HCEC 1CT (cell line): ENCODE results near the gene AFAP1L2.

ENCODE experiments used
- DNase-seq: peaks from one replicate; pipeline ENCODE4 v3.0.0-alpha.2; 2017

The AFAP1L2 gene

DNA sequence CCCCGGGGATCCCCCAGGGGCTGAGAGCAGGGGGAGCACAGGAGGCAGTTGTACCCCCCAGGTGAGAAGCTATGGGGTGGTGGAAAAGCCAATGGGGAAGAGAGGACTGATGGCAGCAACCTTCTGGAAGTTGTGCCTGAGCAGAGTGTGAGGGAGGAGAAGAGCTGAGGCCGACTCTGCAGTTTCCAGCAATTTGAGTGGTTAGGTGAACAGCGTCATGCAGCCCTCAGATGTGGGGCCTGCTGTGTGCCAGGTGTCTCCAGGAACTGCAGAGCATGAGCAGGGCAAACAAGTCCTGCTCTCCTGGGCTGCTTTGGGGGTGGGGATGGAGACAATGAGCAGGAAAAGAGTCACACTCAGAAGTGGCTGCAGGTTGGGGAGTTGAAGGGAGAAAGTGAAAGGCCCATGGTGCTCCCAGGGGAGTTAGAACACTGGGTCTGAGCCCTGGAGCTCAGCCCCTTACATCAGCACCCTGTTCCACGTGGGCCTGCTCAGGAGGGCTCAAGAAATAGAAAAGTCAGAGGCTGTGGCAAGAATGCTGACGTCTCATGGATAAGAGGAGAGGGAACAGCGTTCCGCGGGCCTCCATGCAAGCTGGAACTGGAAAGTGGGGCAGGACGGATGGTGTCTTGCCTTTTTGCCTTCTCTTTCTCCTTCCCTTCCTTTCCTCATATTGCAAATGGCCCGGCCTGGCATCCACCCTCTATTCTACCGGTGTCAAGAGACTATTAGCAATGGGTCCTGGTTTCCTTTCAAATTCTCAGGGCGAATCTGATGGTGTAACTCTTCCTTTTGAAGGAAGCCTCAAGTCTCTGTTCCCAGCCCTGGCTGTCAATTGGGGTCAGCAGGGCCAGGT lies 4.0 kb upstream of the AFAP1L2 start:
- no peak for DNase-seq

DNA sequence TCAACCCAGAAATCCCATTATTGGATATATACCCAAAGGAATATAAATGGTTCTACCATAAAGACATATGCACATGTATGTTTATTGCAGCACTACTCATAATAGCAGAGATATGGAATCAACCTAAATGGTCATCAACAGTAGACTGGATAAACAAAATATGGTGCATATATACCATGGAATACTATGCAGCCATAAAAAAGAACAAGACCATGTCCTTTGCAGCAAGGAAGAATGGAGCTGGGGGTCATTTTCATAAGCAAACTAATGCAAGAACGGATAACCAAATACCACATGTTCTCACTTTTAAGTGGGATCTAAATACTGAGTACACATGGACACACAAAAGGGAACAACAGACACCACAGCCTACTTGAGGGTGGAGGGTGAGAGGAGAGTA lies 2.2 kb upstream of the AFAP1L2 start:
- DNase-seq: no peak

DNA sequence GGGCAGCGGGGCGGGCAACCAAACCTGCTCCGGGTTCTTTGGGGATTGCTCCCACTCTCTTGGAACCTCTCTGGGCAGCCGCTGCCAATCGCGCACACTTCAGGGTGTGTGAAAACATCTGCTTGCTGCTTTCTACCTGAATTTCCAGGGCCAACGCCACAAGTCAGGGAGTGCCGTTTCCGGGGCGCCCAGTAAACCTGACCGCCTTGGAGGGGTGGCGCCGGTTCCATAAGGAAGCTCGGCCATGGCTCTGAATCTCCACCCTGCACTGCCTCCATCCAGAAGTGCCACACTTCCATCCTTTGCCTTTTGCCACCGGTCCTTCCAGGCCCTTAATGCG lies 679 bp upstream of the AFAP1L2 start:
- DNase-seq: no peak

DNA sequence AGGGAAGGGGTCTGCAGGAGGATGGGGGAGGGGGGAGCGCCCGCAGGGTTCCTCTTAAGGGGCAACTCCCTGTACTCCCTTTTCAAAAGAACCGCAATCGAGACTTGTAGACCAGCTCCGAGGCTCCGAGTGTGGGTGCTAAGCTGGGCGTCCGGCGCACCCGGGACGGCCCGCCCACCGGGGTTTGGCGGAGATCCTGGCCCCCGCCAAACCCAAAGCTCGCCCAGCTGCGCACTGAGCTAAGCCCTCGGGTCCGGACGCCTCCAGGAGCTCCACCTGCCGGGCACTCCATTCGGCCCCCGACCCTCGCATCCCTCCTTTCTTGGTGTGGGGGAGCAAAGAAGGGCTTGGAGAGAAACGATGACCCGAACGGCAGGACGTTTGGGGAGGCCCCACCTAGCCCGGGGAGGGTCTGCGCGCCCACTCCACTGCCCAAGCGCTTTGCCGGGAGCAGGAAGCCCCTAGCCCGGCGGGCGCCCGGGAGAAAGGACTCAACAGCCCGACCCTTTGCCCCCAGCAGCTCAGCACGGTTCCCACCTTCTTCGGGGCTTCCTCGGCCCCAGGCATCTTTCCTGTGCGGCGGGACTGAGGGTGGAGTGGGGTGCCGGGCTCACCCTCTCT lies 651 bp downstream of the AFAP1L2 start:
- no peak for DNase-seq

DNA sequence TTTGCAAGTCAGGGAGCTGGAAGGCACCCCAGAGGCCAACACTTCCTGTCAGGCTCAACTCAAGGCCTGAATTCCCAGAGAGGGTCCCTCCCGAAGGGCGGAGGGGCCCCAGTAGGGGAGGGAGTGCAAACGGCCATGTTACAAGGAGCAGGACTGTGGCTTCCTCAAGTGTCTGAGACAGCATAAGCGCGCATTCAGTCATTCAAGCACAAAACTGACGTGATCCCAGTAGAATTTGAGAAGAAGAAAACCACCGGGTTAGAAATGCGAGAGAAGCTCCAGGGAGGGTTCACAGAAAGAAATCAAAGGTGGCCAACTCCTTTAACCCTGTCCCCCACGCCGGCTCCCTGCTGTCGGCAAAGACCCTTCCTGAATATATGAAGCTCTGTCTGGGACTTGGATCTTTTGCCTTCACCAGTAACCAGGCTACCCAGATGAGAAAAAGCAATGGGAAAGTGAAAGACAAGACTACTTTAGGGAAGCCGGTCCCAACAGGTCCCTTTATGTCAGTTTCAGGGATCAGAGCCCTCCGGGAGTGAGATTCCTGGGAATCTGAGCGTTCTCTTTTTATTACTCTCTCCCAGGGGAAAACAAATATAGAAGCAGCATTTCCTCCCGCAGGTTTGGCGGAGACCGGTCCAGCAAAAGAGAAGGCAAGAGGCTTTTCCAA lies 1.3 kb downstream of the AFAP1L2 start:
- no peak for DNase-seq

DNA sequence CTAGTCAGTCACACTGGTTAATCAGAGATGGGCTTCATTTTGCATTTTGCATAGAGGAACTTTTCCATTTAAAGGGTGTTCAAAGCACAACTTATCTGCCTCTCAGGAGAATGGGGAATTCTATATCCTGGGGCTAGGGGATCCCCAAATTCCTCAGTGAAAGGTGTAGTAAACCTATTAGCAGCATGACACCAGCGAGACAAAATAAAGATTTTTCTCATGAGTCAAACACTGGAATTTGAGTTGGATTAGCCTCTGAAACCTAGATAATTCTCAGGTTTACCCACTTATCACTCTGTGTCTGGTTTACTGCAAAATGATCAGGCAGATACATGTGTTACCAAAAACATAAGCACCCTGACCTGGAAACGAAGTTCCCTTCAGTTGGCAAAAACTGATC lies 2.1 kb downstream of the AFAP1L2 start:
- no peak for DNase-seq

DNA sequence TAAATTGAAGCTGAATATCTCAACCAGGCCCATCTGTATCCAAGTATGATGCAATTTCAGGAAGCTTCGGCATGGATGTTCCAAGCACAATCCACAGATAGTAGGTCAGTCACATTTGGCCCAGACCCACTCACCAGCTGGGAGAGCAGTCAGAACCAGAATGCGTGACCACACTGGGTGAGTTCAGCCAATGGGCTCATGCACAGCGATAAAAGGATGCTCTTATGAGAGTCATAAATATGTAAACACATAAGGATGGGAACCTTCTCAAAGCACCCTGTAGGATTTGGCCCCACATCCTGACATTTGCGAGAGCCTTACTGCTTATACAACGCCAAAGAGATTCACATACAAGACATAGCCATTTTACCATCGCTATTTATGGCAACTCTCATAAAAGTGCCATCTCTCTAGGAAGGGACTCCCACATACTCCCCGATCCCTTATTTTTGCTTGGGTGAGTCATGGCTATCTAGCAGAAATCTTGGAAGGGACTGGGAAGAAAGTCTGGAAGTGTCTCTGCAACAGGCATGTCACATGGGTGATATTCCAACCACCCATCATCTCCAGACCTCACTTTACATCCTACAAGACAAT lies 3.0 kb downstream of the AFAP1L2 start:
- peak; percentile 26 for DNase-seq

DNA sequence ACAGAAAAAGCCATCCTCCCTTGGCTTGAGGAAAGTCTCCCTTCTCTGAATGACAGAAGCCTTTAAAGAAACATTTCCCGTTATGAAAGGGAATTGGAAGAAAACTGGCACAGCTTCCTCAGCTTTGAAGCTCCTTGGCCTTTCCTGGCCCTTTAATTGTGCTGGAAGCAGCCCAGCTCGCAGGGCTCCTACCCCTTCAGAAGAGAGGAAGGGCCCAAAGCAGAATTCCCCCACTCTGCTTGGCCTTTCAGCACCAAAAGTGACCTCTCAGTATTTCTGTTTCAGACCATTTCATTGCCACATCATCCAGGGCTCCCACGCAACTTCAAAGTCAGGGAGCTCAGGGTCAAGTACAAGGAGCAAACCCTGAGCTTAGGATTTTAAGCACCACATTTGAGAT lies 4.2 kb downstream of the AFAP1L2 start:
- no peak for DNase-seq

DNA sequence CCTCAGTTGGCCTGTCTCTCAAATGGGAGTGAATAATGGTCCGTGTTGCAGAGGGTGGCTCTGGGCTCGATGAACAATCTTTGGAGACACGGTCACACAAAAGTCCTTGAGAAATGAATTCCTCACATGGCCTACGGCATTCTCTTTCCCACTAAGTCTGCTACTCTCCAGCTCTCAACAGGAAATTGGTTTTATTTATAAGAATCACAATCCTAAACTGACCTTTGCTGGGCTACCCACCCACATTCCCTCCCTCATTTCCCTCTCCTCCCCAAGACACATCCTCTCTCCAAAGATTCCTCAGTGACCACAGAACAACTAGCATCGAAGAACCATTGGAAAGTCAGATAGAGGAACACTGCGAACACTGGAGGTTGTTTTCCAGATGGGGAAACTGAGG lies 4.7 kb downstream of the AFAP1L2 start:
- no peak for DNase-seq

DNA sequence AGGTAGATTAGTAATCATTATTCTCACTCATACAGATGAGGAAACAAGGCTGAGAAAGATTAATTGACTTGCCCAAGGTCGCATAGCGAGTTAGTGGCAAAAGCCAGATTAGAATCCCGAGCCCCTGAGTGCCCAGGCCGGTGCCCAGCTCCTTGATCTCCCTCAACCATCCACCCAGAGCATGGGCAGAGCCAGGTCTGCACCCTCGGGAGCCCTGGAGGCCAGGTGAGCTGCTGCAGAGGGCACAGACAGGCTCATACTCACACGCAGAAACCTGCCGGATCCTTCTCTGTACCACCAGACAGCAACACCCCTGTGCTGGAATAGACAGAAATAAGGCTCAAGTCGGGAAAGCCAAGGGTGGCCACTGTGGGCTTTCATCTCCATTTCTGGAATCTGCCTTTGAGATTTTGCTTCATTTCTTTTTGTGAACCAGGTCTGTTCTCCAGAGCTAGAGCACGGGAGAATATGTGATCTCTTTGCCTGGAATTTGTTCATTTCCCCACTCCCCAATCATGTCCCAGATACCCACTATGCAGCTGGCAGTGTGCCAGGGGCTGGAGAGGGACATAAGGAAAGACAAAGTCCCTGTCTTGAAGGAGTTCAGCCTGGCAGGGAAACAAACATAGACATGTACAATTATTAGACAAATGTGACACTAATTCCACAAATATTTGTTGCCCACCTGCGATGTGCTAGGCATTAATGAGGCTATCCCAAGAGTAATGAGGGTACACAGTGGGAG lies 5.5 kb downstream of the AFAP1L2 start:
- no peak for DNase-seq

DNA sequence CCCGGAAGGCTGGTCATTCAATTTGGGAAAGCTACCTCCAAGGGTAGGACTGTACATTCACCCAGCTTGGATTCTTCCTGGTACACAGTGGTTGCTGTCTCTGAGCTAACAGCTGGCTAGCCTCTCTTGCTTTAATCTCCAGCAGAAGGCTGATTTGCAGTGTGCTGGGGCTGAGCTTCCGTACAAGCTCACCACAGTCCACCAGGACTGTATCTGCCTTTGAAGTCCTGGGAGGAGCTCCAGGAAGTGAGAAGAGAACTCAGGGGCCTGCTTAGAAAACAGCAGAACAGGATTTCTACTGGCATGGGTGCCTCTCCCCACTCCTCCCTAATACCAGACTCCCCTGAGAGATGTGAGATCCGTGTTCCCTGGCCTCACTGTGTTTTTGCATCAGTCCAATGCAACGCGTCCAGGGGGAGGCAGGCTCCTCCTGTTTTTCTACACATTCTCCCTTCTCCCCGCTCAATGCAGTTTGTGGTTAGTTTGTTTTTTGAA lies 6.6 kb downstream of the AFAP1L2 start:
- no peak for DNase-seq

DNA sequence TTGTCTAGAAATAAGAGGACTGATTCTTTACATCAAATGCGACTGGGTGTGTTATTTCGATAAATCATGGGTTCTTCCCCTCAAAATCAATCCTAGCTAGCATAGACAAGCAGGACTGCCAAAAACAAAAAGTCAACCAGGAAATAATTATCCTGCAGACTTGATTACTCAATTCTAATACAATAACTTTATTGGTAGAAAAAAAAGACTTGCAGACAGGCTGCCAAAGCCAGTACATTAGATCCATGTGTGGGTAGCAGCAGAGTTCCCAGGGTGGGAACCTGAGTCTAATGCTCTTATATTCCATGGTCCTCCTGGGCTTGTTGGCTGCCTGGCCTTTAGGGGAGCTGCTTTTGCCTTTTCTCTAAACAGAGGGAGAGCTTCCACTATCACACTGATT lies 7.8 kb downstream of the AFAP1L2 start:
- no peak for DNase-seq

DNA sequence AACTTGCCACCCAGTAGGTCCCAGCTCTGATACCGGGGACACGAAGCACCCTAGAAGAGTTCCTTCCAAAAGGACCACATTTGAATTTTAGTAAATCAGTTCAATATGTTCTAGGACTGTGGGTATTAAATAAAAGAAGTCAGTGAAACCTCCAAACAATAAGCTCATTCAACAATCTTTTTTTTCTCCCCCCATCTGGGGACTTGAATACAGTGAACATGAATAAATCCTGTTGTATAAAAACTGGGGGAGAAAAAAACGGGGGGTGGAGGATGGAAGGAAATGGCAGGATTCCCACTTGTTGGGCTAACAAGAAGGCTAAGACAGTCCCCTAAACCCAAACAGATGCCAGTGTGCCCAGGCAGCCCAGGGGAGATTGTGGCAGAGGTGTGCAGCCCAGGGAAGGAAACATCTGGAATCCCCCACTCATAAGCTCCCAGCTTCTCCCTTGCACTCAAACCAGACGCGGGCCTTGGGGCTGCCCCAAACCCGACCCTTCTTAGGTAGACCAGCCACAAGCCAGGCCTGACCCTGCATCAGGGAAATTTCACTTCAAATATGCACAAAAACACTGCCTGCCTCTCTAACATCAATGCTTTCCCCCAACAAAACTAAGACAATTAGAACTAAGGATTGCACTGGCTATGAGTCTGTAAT lies 8.8 kb downstream of the AFAP1L2 start:
- DNase-seq: no peak

DNA sequence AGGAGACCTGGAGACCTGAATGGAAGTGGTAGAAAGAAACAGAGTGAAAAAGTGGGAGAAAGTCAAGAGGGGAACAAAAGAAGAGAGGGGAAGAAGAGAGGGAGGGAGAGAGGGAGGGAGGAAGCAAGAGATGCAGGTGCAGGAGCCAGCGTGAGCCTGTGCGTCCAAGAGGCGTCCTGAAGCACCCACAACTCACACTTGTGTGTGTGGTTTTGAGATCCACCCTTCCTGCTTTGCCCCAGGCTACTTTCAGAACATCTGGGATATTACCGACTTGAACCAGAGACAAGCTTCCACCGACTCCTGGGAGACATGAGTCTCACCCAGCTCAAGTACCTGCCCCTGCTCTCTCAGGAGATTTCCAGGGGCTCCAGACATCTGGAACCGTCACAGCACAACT lies 9.8 kb downstream of the AFAP1L2 start:
- DNase-seq: no peak

DNA sequence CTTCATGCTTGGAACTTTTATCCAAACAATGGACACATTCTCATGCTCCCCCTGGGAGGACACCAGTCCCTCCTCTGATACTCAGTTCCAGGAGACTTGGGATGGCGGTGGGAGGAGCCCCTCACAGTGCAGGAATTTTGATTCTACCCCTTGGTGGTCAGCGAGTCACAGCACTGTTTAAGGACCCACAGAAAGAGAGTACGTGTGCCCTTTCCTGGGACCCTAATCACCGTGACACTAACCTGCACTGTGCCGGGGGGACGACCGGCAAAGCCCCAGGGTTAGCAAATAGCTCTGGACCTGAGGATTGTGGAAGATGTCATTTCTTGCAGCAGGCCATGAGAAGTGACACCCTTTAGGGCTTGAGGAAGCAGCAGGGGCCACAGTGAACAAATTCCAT lies 10.4 kb downstream of the AFAP1L2 start:
- DNase-seq: no peak

DNA sequence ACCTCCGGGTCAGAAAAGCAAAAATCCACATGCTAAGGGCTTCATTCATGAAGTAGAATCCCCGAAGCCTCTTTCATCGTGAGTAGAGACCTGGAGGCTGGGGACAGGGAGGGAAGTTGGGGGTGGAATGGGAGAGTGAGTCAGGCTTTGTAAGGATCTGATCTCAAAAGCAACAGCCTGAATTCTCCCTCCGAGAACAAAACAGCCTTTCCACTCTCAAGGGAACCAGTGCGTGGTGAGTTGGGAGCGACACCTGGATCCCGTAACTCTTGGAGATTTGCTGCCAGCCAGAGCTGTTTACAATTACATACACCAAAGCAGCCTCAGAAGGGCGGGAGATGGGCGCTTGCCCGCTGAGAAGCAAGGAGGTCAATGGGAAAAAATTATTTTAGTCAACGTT lies 10.8 kb downstream of the AFAP1L2 start:
- no peak for DNase-seq

DNA sequence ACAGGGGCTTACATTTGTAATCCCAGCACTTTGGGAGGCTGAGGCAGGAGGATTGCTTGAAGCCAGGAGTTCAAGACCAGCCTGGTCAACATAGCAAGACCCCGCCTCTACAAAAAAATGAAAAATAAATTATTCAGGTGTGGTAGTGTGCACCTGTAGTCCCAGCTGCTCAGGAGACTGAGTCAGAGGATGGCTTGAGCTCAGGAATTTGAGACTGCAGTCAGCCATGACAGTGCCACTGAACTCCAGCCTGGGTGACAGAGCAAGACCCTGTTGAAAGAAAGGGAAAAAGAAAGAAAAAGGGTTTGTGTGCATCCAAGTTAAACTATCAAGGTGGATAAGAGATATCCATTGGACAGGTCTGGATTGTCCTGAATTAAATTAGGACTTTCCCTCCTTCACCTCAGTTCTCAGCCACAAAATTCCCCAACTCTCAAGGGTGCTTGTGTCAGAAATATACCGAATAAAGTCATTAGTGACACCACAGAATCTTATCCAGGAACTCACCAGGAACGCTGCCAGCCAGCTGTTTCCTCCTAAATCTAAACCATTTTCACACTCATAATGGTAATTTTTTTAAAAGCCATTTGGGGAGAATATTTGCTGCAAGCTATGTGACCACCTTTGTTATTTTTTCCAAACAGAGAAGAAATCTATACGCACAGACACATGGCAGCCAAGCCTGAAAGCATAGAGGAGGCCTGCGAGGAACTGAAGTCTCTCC lies 12.0 kb downstream of the AFAP1L2 start:
- DNase-seq: no peak

DNA sequence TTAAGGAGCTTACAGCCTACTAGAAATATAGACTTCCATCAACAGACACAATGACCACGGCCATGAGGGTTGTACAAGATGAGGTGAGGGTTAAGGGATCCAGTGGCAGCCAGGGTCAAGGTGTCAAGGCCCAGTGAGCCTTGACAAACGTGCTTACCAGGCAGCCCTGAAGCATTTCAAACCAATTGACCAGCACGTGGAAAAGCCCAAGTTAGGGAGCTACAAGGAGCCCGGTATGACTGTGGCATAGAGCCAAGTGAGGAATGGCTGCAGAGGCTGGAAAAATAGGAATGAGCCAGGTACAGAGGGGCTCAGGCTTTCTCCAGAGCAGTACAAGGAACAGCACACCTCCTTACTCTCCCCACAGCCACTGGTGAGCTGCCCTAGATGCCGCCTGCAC lies 12.7 kb downstream of the AFAP1L2 start:
- DNase-seq: no peak

DNA sequence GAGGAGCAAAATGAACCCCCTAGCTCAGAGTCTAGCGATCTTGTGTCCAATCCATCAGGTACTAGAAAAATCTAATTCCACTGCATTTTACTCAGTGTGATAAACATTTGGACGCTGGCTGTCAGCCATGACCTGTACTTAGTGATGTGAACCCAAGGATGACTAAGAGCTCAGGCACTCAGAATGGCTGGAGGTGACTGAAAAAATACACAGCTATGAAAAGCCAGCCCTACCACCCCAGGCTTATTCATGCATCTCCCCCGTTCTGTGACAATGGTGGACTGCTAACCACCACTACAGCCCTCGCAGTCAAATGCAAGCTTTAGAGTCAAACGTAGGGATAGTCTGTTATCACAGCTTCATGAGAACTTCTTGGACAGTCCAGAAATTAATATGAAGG lies 14.9 kb downstream of the AFAP1L2 start:
- DNase-seq: peak; percentile 29

DNA sequence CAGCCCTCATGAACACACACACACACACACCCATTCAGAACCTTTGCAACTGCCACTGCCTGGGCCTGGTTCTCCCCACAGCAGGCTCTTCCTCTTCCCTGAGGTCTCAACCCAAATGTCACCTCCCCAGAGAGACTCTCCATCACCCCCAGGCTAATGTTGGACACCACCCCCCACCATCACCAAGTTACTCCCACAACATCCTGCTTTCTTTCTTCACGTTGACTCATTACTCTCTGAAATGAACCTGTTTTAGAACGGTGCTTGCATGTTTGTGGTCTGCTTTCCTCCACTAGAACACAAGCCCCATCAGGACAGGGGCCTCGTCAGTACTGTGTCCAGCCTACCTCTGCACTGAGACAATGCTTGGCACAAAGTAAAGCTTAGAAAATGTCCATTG lies 16.0 kb downstream of the AFAP1L2 start:
- no peak for DNase-seq

DNA sequence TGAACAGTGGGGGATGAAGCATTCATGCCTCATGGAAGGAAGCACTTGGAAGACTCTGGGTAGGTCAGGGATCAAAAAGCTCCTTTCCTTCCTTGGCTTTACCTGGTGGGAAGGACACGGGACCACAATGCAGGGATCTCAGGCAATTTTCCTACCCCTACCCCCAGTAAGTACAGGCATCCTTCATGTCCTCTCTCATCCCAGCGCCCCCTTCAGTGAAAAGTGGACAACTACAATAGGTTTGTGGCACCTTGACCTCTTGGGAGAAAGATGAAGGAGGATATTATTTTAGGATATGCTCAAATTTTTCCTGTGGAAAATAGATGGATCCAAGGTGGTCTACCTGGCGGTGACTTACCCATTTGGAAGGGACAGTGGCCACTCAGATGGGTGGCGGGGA lies 16.5 kb downstream of the AFAP1L2 start:
- DNase-seq: no peak

DNA sequence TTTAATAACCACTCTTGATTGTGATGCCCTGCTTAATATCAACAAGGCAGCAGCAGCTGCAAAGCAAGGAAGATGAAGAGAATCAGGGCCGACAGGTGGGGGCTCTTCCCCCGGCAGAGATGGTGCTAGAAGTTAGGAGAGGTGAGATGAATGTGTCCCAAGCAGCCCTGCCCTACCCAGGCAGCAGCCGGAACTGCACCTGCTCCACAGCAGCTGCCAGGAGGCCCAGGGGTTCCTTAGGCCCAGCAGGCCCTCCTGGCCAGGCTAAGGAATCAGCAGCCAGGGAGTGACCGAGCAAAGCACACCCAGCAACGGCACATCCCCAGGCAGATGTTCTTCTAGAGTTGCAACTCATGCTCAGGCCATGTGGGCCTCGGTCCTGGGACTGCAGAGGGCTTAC lies 17.9 kb downstream of the AFAP1L2 start:
- no peak for DNase-seq
